NCI-H2029 (cell line): ENCODE data around the gene MMP28.
"Not testable (repeated sequence)": the region's sequence is repeated elsewhere in the genome, so short reads cannot be mapped to it uniquely, and the experiment has no call there.

Experiments
- DNase-seq: peaks from one replicate; lab custom pipeline; 2025; lab: John Stamatoyannopoulos, UW

The MMP28 gene

GRCh38 chr17:35765756-35766488, 29.5 kb downstream of the MMP28 start:
- DNase-seq: no peak

- no peak for DNase-seq
Measured at GRCh38 chr17:35765086-35765710, 30.2 kb downstream of the MMP28 start.

GRCh38 chr17:35764123-35764991, 31.1 kb downstream of the MMP28 start:
- DNase-seq: peak; percentile 77

GRCh38 chr17:35763767-35764122, 31.7 kb downstream of the MMP28 start:
- no peak for DNase-seq

GRCh38 chr17:35761601-35762000, 33.8 kb downstream of the MMP28 start:
- DNase-seq: no peak

GRCh38 chr17:35760587-35760986, 34.9 kb downstream of the MMP28 start, which contains the start of gene C17orf50:
C17orf50 (plus strand) TSS chr17:35760887; CDS start chr17:35760942, 55 bp downstream.
- DNase-seq: no peak

GRCh38 chr17:35757243-35757642, 38.2 kb downstream of the MMP28 start:
- no peak for DNase-seq

GRCh38 chr17:35752945-35753764, 42.3 kb downstream of the MMP28 start, which contains the start of gene GAS2L2:
GAS2L2 (minus strand) TSS chr17:35753239; CDS start chr17:35752850, 389 bp downstream.
- DNase-seq: no peak

- peak; percentile 50 for DNase-seq
Measured at GRCh38 chr17:35752471-35752870, 43.0 kb downstream of the MMP28 start.

- DNase-seq: not testable (repeated sequence)
Measured at GRCh38 chr17:35751541-35751940, 43.9 kb downstream of the MMP28 start.

- no peak for DNase-seq
Measured at GRCh38 chr17:35750526-35751395, 44.7 kb downstream of the MMP28 start.

GRCh38 chr17:35749560-35750412, 45.7 kb downstream of the MMP28 start:
- DNase-seq: no peak

- no peak for DNase-seq
Measured at GRCh38 chr17:35748979-35749378, 46.5 kb downstream of the MMP28 start.

- DNase-seq: peak; percentile 11
Measured at GRCh38 chr17:35748341-35748841, 47.0 kb downstream of the MMP28 start.

- DNase-seq: peak; percentile 53
Measured at GRCh38 chr17:35747540-35748017, 47.9 kb downstream of the MMP28 start.

GRCh38 chr17:35745749-35746320, 49.6 kb downstream of the MMP28 start:
- DNase-seq: no peak

- no peak for DNase-seq
Measured at GRCh38 chr17:35745246-35745645, 50.2 kb downstream of the MMP28 start.

GRCh38 chr17:35744830-35745229, 50.6 kb downstream of the MMP28 start:
- DNase-seq: no peak
